ENCODE measurements around the gene BTBD9. TPM values are rescaled to one million over a fixed set of nuclear protein-coding genes. Genes with fewer than 3 reads are reported as not detected.

Gene BTBD9
- total RNA-seq, 5 donors from 2014 or later (not counting 1 experiment from before 2014, with no cell fraction given): 29.3 to 67.7 (median 38.1) TPM

DNA sequence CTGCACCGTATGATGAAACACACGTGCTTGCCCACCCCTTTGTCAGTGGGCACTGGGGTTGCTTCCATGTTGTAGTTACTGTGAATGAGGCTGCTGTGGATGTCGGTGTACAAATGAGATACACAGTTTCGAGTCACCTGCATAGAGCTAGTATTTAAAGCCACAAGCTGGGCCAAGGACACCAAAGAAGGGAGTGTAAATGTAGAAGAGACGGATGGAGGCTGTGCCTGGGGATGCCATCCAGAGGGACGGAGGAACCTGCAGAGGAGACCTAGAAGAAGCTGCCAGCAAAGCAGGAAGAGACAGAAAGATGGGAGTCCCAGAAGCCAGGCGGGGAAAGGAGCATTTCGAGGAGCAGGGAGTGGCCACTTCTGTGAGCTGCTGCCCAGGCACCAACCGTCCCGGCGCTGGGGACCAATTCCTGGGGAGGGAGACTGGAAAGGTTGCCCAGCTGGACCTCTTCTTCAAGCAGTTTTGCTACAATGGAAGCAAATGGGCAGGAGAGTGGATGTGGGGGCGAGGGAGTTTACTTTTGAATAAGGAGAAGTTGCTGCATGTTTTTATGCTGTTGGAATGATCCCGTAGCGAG, 480.9 kb downstream of the BTBD9 start:
- Histone ChIP-seq H3K4me3 (ENCODE audit: control insufficient read depth in 1 of 2, extremely low read depth in 1 of 2, low read length in 1 of 2) (no peak overlapping the region), H3K9me3 (no peaks in the 10 kb centered on the region), H3K4me1 (ENCODE audit: control insufficient read depth in 1 of 2, extremely low read depth in 1 of 2, insufficient read depth in 2 of 2, low read length in 2 of 2) (no peaks in the 10 kb centered on the region), H3K27ac (ENCODE audit: low read length) (no peak overlapping the region), H3K36me3 (ENCODE audit: control insufficient read depth in 2 of 2, extremely low read depth in 1 of 2, insufficient read depth in 1 of 2, low read length in 1 of 2) (peaks cover 1 to 4% of the 10 kb centered on the region in 2 donors), H3K27me3 (replicated peaks in 1 of 2; ENCODE audit: control insufficient read depth in 2 of 2, extremely low read depth in 1 of 2, insufficient read depth in 2 of 2, low read length in 1 of 2) (no peaks in the 10 kb centered on the region)
- Mint-ChIP-seq H3K27me3 (no peaks in the 10 kb centered on the region), H3K4me3 (no peak overlapping the region), H3K36me3 (peaks cover 21% of the 10 kb centered on the region), H3K4me1 (peaks cover 0 to 11% (median 0%) of the 10 kb centered on the region in 3 donors), H3K27ac (no peak overlapping the region), H3K9me3 (peaks cover 0 to 5% (median 0%) of the 10 kb centered on the region in 3 donors)
- ATAC-seq (replicated peaks in 1 of 4) (no peak), DNase-seq (no peak)
- ChIA-PET CTCF (no interaction called here), POLR2A (no interaction called here)
- 92% methylated on average over 14 of the region's 14 CpGs for WGBS (ENCODE audit: insufficient coverage)

DNA sequence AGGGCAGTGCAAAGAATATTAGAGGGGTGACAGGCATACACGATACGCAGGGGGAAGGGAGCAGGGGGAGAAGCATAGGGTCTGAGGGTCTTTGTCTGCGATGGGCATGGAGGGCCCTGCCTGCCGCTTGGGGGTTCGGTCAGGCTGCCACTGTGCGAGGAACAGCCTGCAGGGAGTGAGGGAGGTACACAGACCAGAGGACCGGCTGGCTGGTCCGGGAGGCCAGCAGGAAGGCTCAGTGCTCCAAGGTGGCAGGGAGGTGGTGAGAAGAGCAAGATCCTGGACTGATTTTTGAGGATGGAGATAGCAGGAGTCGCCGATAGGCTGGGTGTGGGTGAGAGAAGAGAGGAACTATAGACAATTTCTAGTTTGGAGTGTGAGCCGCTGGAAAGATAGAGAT, 481.8 kb downstream of the BTBD9 start:
- H3K4me1 ChIP-seq (ENCODE audit: control insufficient read depth in 1 of 2, extremely low read depth in 1 of 2, insufficient read depth in 2 of 2, low read length in 2 of 2): no peaks in the 10 kb centered on the region
- no peak for DNase-seq
- peaks cover 23% of the 10 kb centered on the region for H3K36me3 Mint-ChIP-seq
- H3K9me3 Mint-ChIP-seq: peaks cover 0 to 5% (median 0%) of the 10 kb centered on the region in 3 donors
- ChIA-PET POLR2A (no interaction called here), CTCF (no interaction called here)
- ATAC-seq (replicated peaks in 1 of 4): no peak
- peaks cover 0 to 11% (median 1%) of the 10 kb centered on the region in 3 donors for H3K4me1 Mint-ChIP-seq
- no peaks in the 10 kb centered on the region for H3K9me3 ChIP-seq
- H3K27ac ChIP-seq (ENCODE audit: low read length): no peak overlapping the region
- no peak overlapping the region for H3K4me3 ChIP-seq (ENCODE audit: control insufficient read depth in 1 of 2, extremely low read depth in 1 of 2, low read length in 1 of 2)
- over 99% methylated on average over 11 of the region's 11 CpGs for WGBS (ENCODE audit: insufficient coverage)
- H3K36me3 ChIP-seq (ENCODE audit: control insufficient read depth in 2 of 2, extremely low read depth in 1 of 2, insufficient read depth in 1 of 2, low read length in 1 of 2): peaks cover 3 to 4% of the 10 kb centered on the region in 2 donors
- H3K4me3 Mint-ChIP-seq: no peak overlapping the region
- no peaks in the 10 kb centered on the region for H3K27me3 ChIP-seq (replicated peaks in 1 of 2; ENCODE audit: control insufficient read depth in 2 of 2, extremely low read depth in 1 of 2, insufficient read depth in 2 of 2, low read length in 1 of 2)
- H3K27ac Mint-ChIP-seq: no peak overlapping the region
- H3K27me3 Mint-ChIP-seq: no peaks in the 10 kb centered on the region

DNA sequence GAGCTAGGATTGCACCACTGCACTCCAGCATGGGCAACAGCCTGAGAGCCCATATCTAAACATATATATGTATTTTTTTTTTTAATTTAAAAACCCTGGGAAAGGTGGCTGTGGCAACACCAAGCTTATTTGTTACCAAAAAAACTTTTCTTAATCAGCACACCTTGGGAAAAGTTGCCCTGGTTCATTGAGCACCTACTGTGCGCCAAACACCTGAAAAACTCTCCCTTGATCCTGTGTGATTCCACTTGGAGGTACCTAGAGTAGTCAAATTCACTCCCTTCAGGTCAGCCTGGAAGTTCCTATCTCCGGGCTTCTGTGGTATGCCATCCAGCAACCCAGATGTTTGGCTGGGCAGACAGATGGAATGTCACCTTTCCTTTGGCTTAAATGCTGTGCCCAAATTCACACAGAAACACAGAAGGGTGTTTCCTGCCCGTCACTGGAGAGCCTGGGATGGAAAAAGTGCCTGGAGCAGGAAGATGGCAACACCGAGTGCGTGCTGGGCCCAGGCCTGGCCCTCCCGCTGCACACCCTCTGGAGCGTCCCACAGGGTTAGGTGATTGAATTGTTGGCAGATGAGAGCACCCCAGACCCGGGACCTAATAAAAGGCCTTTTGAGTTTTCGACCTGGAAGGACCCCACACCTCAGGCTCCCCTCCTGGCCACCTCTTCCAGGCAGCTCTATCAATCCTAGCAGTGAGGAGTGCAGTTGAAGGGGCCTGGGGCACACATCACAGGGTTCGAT, 482.7 kb downstream of the BTBD9 start:
- ChIA-PET POLR2A (no interaction called here), CTCF (interaction anchor here in 1 of 2 donors (0.6 kb wide), 1 partner anchor 1100 kb away, joined by 7 read pairs; no protein-coding TSS in a partner anchor)
- peaks cover 26% of the 10 kb centered on the region for H3K36me3 Mint-ChIP-seq
- H3K36me3 ChIP-seq (ENCODE audit: control insufficient read depth in 2 of 2, extremely low read depth in 1 of 2, insufficient read depth in 1 of 2, low read length in 1 of 2): peaks cover 0 to 12% of the 10 kb centered on the region in 2 donors
- H3K4me1 ChIP-seq (ENCODE audit: control insufficient read depth in 1 of 2, extremely low read depth in 1 of 2, insufficient read depth in 2 of 2, low read length in 2 of 2): no peaks in the 10 kb centered on the region
- no peak for ATAC-seq (replicated peaks in 1 of 4)
- H3K27me3 ChIP-seq (replicated peaks in 1 of 2; ENCODE audit: control insufficient read depth in 2 of 2, extremely low read depth in 1 of 2, insufficient read depth in 2 of 2, low read length in 1 of 2): no peaks in the 10 kb centered on the region
- no peak overlapping the region for H3K4me3 Mint-ChIP-seq
- no peak overlapping the region for H3K27ac ChIP-seq (ENCODE audit: low read length)
- peaks cover 0 to 5% (median 0%) of the 10 kb centered on the region in 3 donors for H3K9me3 Mint-ChIP-seq
- WGBS (ENCODE audit: insufficient coverage): 100% methylated on average over 3 of the region's 10 CpGs
- H3K9me3 ChIP-seq: no peaks in the 10 kb centered on the region
- no peak overlapping the region for H3K27ac Mint-ChIP-seq
- H3K4me3 ChIP-seq (ENCODE audit: control insufficient read depth in 1 of 2, extremely low read depth in 1 of 2, low read length in 1 of 2): no peak overlapping the region
- DNase-seq: no peak
- H3K27me3 Mint-ChIP-seq: no peaks in the 10 kb centered on the region
- peaks cover 0 to 11% (median 2%) of the 10 kb centered on the region in 3 donors for H3K4me1 Mint-ChIP-seq

DNA sequence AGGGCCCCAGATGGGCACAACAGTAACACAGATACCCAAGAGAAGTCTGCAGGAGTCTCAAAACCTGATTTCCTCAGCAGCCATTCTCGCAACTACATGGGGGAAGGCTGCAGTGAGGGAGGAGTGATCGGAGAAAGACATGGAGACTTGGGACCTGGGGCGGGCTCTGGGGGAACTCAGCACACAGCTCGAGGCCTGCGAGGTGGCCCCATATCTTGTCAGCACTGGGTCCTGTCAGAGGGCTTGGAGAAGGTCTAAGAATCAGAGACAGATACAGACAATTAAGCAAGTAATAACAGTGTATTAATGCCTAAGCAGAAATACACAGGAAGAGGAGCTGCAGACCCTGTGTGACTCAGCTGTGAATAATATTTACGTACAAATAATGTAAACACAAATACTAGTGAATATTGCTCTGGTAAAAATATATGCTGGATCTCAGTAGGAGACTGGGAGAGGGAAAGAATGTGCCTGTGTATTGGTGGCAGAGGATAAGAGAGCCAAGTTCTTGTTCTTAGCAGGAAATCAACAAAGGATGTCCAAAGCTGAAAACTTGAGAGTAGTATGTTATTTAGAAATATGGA, 484.0 kb downstream of the BTBD9 start:
- Histone ChIP-seq H3K27ac (ENCODE audit: low read length) (no peak overlapping the region), H3K27me3 (replicated peaks in 1 of 2; ENCODE audit: control insufficient read depth in 2 of 2, extremely low read depth in 1 of 2, insufficient read depth in 2 of 2, low read length in 1 of 2) (no peaks in the 10 kb centered on the region), H3K36me3 (ENCODE audit: control insufficient read depth in 2 of 2, extremely low read depth in 1 of 2, insufficient read depth in 1 of 2, low read length in 1 of 2) (peaks cover 0 to 17% of the 10 kb centered on the region in 2 donors), H3K4me1 (ENCODE audit: control insufficient read depth in 1 of 2, extremely low read depth in 1 of 2, insufficient read depth in 2 of 2, low read length in 2 of 2) (no peaks in the 10 kb centered on the region), H3K4me3 (ENCODE audit: control insufficient read depth in 1 of 2, extremely low read depth in 1 of 2, low read length in 1 of 2) (no peak overlapping the region), H3K9me3 (no peaks in the 10 kb centered on the region)
- Mint-ChIP-seq H3K36me3 (peaks cover 24% of the 10 kb centered on the region), H3K9me3 (peaks cover 0 to 5% (median 0%) of the 10 kb centered on the region in 3 donors), H3K27me3 (no peaks in the 10 kb centered on the region), H3K4me1 (peaks cover 0 to 11% (median 2%) of the 10 kb centered on the region in 3 donors), H3K27ac (no peak overlapping the region), H3K4me3 (no peak overlapping the region)
- no peak for ATAC-seq (replicated peaks in 1 of 4)
- WGBS (ENCODE audit: insufficient coverage): 100% methylated on average over 2 of the region's 6 CpGs
- POLR2A ChIA-PET: no interaction called here
- CTCF ChIA-PET: no interaction called here
- no peak for DNase-seq

DNA sequence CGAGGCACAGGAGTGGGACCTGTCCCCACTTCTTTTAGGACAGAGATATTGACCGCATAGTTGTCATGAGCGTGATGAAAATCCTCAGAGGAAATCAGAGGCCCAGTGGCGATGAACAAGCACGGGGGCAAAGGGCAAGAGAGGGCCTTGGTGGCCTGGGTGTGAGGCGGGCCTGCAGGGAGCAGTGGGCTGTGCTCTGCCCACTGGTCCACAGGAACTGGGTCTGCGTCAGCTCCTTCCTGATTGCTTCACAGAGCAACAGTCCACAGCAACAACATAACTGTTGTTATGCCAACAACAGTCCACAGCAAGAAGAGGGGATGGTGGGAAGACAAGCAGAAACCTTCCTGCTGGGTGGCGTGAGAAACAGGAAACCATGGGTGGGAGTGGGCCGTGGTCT, 484.6 kb downstream of the BTBD9 start:
- no peak overlapping the region for H3K4me3 ChIP-seq (ENCODE audit: control insufficient read depth in 1 of 2, extremely low read depth in 1 of 2, low read length in 1 of 2)
- H3K36me3 Mint-ChIP-seq: peaks cover 18% of the 10 kb centered on the region
- no peak for ATAC-seq (replicated peaks in 1 of 4)
- no peaks in the 10 kb centered on the region for H3K27me3 ChIP-seq (replicated peaks in 1 of 2; ENCODE audit: control insufficient read depth in 2 of 2, extremely low read depth in 1 of 2, insufficient read depth in 2 of 2, low read length in 1 of 2)
- no peaks in the 10 kb centered on the region for H3K9me3 ChIP-seq
- no peaks in the 10 kb centered on the region for H3K4me1 ChIP-seq (ENCODE audit: control insufficient read depth in 1 of 2, extremely low read depth in 1 of 2, insufficient read depth in 2 of 2, low read length in 2 of 2)
- H3K27ac Mint-ChIP-seq: peak overlapping the region; percentile 41 to 75
- H3K9me3 Mint-ChIP-seq: peaks cover 0 to 5% (median 0%) of the 10 kb centered on the region in 3 donors
- 92% methylated on average over 7 of the region's 9 CpGs for WGBS (ENCODE audit: insufficient coverage)
- no peaks in the 10 kb centered on the region for H3K27me3 Mint-ChIP-seq
- DNase-seq: no peak
- H3K36me3 ChIP-seq (ENCODE audit: control insufficient read depth in 2 of 2, extremely low read depth in 1 of 2, insufficient read depth in 1 of 2, low read length in 1 of 2): peaks cover 0 to 23% of the 10 kb centered on the region in 2 donors
- ChIA-PET CTCF (no interaction called here), POLR2A (interaction anchor here in 1 of 2 donors (0.6 kb wide), 1 partner anchor 647 kb away, joined by 3 read pairs; no protein-coding TSS in a partner anchor)
- peaks cover 0 to 11% (median 2%) of the 10 kb centered on the region in 3 donors for H3K4me1 Mint-ChIP-seq
- no peak overlapping the region for H3K27ac ChIP-seq (ENCODE audit: low read length)
- H3K4me3 Mint-ChIP-seq: no peak overlapping the region

DNA sequence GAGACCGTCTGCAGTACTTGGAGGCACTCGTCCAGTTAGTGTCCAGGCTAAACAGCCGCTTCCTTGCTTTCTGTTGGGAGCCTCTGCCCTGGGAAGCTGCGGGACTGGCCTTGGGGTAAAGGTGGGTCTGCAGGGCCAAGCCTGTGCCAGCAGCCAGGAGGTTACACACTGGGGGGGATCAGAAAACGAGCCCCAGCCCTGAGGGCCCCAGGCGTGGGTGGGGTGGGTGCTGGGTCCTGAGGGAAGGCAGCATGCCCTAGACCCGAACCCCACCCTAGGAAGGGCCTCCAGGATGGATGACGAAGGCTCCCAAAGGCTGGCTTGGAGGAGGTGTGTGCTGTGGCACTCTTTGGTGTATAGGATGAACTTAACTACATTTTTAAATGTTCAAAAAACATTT, 485.0 kb downstream of the BTBD9 start:
- no peak overlapping the region for H3K4me3 Mint-ChIP-seq
- Histone ChIP-seq H3K36me3 (ENCODE audit: control insufficient read depth in 2 of 2, extremely low read depth in 1 of 2, insufficient read depth in 1 of 2, low read length in 1 of 2) (peaks cover 0 to 23% of the 10 kb centered on the region in 2 donors), H3K9me3 (no peaks in the 10 kb centered on the region), H3K4me3 (ENCODE audit: control insufficient read depth in 1 of 2, extremely low read depth in 1 of 2, low read length in 1 of 2) (no peak overlapping the region), H3K4me1 (ENCODE audit: control insufficient read depth in 1 of 2, extremely low read depth in 1 of 2, insufficient read depth in 2 of 2, low read length in 2 of 2) (no peaks in the 10 kb centered on the region), H3K27ac (ENCODE audit: low read length) (no peak overlapping the region), H3K27me3 (replicated peaks in 1 of 2; ENCODE audit: control insufficient read depth in 2 of 2, extremely low read depth in 1 of 2, insufficient read depth in 2 of 2, low read length in 1 of 2) (no peaks in the 10 kb centered on the region)
- peaks cover 0 to 11% (median 2%) of the 10 kb centered on the region in 3 donors for H3K4me1 Mint-ChIP-seq
- peaks cover 16% of the 10 kb centered on the region for H3K36me3 Mint-ChIP-seq
- H3K9me3 Mint-ChIP-seq: peaks cover 0 to 5% (median 0%) of the 10 kb centered on the region in 3 donors
- 94% methylated on average over 6 of the region's 8 CpGs for WGBS (ENCODE audit: insufficient coverage)
- ATAC-seq (replicated peaks in 1 of 4) (no peak), DNase-seq (no peak)
- POLR2A ChIA-PET: interaction anchor here in 1 of 2 donors (0.6 kb wide), 1 partner anchor 647 kb away, joined by 3 read pairs; no protein-coding TSS in a partner anchor
- no peaks in the 10 kb centered on the region for H3K27me3 Mint-ChIP-seq
- H3K27ac Mint-ChIP-seq: peak overlapping the region; percentile 41 to 75
- CTCF ChIA-PET: no interaction called here

All from T-cell (primary cell).